ENCODE results near the gene TRA2B.

DNA sequence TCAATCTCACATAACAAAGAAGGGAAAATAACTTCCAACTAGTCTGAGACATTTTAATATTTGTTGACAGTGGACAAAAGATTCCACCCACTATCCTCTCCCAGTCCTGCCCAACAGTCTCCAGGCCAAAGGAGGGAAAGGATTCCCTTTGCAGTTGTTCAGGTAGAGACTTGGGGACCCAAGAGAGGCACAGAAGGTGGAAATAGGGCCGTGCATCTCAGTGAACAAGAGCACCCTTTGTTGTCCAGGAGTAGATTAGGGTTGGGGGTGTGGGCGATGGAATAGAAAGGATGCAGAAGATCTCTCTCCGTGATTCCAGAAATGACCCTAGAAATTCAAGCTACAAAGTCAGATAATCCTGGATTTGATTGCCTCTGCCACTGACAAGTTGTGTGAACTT is 44.8 kb upstream of the TRA2B start:
- TF ChIP-seq, protein P1, sequence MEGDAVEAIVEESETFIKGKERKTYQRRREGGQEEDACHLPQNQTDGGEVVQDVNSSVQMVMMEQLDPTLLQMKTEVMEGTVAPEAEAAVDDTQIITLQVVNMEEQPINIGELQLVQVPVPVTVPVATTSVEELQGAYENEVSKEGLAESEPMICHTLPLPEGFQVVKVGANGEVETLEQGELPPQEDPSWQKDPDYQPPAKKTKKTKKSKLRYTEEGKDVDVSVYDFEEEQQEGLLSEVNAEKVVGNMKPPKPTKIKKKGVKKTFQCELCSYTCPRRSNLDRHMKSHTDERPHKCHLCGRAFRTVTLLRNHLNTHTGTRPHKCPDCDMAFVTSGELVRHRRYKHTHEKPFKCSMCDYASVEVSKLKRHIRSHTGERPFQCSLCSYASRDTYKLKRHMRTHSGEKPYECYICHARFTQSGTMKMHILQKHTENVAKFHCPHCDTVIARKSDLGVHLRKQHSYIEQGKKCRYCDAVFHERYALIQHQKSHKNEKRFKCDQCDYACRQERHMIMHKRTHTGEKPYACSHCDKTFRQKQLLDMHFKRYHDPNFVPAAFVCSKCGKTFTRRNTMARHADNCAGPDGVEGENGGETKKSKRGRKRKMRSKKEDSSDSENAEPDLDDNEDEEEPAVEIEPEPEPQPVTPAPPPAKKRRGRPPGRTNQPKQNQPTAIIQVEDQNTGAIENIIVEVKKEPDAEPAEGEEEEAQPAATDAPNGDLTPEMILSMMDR (IDR thresholded peaks at IDR 0.05) = no peak
- no peak for TF ChIP-seq POLR2A (IDR thresholded peaks at IDR 0.05)
